ENCODE data around the gene DAB1.

DAB1 gene

DNA sequence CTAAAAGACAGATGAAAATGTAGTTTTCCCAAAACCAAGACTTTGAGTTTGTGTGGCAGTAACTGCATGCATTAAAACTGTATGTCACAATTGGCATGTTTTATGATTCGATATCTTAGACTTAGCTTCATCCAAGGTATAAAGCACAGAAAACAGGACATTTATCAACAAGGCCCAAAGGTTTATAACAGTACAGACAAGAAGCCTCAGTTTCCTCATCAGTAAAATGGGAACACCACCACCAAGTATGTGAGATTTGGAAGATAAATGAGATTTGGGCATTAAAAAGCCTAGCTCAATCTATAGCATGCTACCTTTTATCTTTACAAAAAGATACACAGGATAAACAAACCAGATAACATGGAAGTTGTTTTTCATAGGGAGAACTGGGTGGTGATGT, 128.5 kb downstream of the DAB1 start:
- DNase-seq (ENCODE audit: low read depth in 2 of 2), result no peak
- H3K4me3 ChIP-seq (replicated peaks in 1 of 2; ENCODE audit: low read depth in 2 of 2, low read length in 2 of 2), result no peak overlapping the region
- TF ChIP-seq, protein P1, sequence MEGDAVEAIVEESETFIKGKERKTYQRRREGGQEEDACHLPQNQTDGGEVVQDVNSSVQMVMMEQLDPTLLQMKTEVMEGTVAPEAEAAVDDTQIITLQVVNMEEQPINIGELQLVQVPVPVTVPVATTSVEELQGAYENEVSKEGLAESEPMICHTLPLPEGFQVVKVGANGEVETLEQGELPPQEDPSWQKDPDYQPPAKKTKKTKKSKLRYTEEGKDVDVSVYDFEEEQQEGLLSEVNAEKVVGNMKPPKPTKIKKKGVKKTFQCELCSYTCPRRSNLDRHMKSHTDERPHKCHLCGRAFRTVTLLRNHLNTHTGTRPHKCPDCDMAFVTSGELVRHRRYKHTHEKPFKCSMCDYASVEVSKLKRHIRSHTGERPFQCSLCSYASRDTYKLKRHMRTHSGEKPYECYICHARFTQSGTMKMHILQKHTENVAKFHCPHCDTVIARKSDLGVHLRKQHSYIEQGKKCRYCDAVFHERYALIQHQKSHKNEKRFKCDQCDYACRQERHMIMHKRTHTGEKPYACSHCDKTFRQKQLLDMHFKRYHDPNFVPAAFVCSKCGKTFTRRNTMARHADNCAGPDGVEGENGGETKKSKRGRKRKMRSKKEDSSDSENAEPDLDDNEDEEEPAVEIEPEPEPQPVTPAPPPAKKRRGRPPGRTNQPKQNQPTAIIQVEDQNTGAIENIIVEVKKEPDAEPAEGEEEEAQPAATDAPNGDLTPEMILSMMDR (IDR thresholded peaks at IDR 0.05; ENCODE audit: low read depth, low read length), result no peak

DNA sequence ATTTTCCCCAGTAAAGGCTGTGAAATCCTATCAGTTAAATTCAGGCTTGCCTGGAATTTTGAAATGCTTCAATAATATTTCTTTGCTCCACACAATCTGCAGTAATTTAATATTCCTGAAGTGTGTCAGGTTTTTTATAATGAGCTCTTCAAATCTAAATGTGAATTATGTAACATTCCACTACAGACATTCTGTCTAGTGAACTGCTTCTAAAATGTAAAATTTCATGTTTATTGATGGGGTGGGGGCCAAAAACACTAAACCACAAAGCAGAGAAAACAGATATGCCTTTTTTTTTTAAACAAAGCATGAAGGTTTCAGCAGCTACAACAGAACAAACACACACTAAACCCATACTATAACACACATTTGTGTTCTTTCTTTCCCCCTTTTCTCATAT, 129.7 kb downstream of the DAB1 start:
- no peak for DNase-seq (ENCODE audit: low read depth in 2 of 2)
- H3K4me3 ChIP-seq (replicated peaks in 1 of 2; ENCODE audit: low read depth in 2 of 2, low read length in 2 of 2), result no peak overlapping the region
- TF ChIP-seq, protein P1 (IDR thresholded peaks at IDR 0.05; ENCODE audit: low read depth, low read length), result no peak

DNA sequence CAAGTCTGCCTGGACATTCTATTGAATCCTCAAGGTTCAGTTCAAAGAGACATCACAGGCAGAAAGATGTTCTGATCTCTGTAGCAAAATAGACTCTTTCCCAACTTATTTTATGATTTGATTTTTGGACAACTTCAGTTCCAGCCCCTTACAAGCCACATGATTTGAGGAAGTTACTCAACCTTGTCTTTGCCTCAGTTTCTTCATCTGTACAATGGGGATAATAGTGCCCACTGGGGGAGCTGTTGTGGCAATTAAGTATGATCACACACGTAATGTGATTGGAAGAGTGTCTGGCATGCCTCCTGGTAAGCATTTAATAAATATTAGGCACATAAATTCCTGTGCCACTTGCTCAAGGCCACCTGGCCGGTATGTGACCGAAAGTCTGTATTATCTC, 130.6 kb downstream of the DAB1 start:
- TF ChIP-seq, protein P1 (IDR thresholded peaks at IDR 0.05; ENCODE audit: low read depth, low read length), result no peak
- H3K4me3 ChIP-seq (replicated peaks in 1 of 2; ENCODE audit: low read depth in 2 of 2, low read length in 2 of 2), result no peak overlapping the region
- DNase-seq (ENCODE audit: low read depth in 2 of 2), result no peak

DNA sequence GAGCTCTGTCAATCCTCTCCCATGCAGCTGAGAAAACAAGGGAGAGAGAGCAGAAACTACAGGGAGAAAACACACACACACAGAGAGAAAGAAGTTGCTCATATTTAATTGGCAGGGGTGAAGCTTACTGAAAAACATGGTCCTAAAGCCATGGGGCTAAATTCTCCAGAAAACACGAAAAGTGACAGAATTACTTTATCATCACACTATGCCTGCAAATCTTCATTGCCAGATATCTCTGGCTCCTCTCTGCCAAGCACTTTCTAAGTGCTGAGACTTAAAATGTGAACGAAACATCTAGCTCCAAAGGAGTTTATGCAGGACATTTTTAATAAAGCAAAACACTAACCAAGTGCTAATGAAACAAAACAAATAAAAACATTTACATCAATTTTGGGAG, 134.1 kb downstream of the DAB1 start:
- DNase-seq (ENCODE audit: low read depth in 2 of 2), result no peak
- TF ChIP-seq, protein P1 (IDR thresholded peaks at IDR 0.05; ENCODE audit: low read depth, low read length), result no peak
- H3K4me3 ChIP-seq (replicated peaks in 1 of 2; ENCODE audit: low read depth in 2 of 2, low read length in 2 of 2), result no peak overlapping the region

DNA sequence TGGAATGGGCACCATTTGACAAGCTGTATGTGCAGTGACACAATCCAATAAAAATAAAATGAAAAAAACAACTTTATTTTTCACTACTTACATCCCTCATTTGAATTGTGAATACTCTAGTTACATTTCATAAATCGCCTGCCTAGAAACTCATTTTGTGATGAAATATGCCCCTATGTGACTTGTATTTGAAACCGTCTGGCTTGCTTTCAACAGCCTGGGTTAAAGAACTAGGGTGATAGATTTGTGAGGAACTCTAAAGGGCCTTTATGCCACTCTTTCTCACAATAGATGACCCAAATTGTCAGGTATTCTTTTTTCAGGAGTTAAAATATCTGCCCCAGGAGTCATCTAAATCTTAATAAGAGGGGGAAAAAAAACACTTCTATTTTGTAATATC, 137.9 kb downstream of the DAB1 start:
- no peak overlapping the region for H3K4me3 ChIP-seq (replicated peaks in 1 of 2; ENCODE audit: low read depth in 2 of 2, low read length in 2 of 2)
- DNase-seq (ENCODE audit: low read depth in 2 of 2), result no peak
- TF ChIP-seq, protein P1 (IDR thresholded peaks at IDR 0.05; ENCODE audit: low read depth, low read length), result no peak

DNA sequence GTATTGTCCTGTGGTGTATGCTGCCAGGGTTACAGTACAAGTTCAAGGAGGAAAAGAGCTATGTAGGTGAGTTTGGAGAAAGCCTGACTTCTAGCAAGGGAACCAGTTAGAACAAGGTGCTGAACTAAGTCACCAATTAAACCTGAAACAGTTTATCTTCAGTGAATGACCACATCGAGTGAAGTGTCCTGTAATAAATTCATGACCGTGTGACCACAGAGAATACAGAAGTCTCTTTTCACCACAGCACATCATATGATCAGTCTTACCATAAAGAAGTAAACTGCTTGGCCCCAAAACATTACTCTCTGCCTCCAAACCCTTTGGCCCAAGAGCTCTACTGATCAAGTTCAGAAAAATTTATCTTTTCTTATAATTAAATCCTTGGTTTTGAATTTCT, 141.4 kb downstream of the DAB1 start:
- H3K4me3 ChIP-seq (replicated peaks in 1 of 2; ENCODE audit: low read depth in 2 of 2, low read length in 2 of 2), result no peak overlapping the region
- DNase-seq (ENCODE audit: low read depth in 2 of 2), result no peak
- TF ChIP-seq, protein P1 (IDR thresholded peaks at IDR 0.05; ENCODE audit: low read depth, low read length), result no peak

DNA sequence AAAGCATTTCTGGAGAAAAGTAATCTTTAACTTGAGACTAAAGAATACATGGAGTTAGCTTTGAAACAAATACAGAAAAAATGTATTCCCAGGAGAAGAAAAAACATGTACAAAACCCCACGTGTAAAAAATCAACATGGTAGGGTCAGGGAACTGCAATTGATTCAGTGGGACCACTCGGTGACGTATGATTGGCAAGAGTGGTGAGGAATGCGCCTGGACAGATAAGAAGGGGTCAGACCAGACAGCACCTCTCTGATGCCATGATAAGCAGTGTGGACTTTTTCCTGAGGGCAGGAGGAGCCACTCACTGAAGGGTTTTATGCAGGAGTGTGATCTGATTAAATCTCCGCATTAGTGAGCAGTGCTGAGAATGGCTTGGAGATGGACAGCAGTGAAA, 142.5 kb downstream of the DAB1 start:
- TF ChIP-seq, protein P1 (IDR thresholded peaks at IDR 0.05; ENCODE audit: low read depth, low read length), result no peak
- DNase-seq (ENCODE audit: low read depth in 2 of 2), result no peak

More for the DNA sequence above, 142.5 kb downstream of the DAB1 start:
- H3K4me3 ChIP-seq (replicated peaks in 1 of 2; ENCODE audit: low read depth in 2 of 2, low read length in 2 of 2), result no peak overlapping the region

Data from cardiac fibroblast (primary cell).